Bronchial epithelial cell (primary cell): ENCODE results near the gene SUPT5H. TPM values are rescaled to one million over a fixed set of nuclear protein-coding genes. Genes with fewer than 3 reads are reported as not detected.

ENCODE experiments used
- DNase-seq: peaks from one replicate; pipeline ENCODE4 v3.0.0-alpha.2; 2010; ENCODE audit warnings: low read depth
- FAIRE-seq: peaks from 2 replicates; lab custom pipeline; 2011; peaks lifted over from hg19 to GRCh38; lab: Jason Lieb, UNC
- H3K27me3 ChIP-seq: 2 replicates; pipeline ENCODE4 v1.5.1; 2011; ENCODE audit warnings: low read length; ENCODE audit not compliant: control insufficient read depth, insufficient read depth
- H3K36me3 ChIP-seq: 2 replicates; pipeline ENCODE4 v1.5.1; 2011; ENCODE audit warnings: low read length; ENCODE audit not compliant: control insufficient read depth, insufficient read depth
- H3K4me3 ChIP-seq: 2 replicates; pipeline ENCODE4 v1.5.1; 2011; ENCODE audit warnings: mild to moderate bottlenecking, low read depth, low read length, control low read depth
- CTCF ChIP-seq: IDR thresholded peaks from 2 replicates; pipeline ENCODE4 v1.5.1; 2011; ENCODE audit warnings: mild to moderate bottlenecking, moderate library complexity, low read length, control low read depth, inconsistent platforms; ENCODE audit not compliant: insufficient read depth, severe bottlenecking
- total RNA-seq: library from RNA; depleted of rRNA; stranded (reverse); fragments of >200 nt; gene quantifications from 2 replicates; pipeline ENCODE4 v1.2.1, GENCODE V29; 2014

The SUPT5H gene
- total RNA-seq, 1 donor from 2014 or later = 41.9 TPM

DNA sequence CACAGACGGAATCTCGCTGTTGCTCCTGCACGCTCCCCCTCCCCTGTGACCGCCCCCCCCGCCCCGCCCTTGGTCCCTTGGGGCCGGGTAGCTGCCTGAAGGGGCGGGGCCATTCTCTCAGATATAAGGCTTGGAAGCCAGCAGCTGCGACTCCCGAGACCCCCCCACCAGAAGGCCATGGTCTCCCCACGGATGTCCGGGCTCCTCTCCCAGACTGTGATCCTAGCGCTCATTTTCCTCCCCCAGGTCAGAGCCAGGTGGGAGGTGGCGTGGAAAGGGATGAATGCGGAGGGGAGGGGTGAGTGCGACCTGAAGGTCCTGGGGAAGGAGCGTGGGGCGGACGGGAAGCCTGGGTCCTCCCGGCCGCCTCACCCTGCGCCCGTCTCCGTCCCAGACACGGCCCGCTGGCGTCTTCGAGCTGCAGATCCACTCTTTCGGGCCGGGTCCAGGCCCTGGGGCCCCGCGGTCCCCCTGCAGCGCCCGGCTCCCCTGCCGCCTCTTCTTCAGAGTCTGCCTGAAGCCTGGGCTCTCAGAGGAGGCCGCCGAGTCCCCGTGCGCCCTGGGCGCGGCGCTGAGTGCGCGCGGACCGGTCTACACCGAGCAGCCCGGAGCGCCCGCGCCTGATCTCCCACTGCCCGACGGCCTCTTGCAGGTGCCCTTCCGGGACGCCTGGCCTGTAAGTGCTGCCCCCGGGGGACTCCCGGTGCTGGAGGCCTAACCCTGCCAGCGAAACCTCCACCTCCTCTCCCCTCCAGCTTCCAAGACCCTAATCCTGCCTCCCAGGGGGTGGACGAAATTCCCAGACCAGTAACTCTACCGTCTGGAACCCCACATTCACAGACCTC, 53.6 kb downstream of the SUPT5H start, which contains the start of gene DLL3:
Gene DLL3, plus strand, starts transcription at position 150 of the 845 bp plus-strand sequence. Its CDS starts 28 bp downstream, at position 178.
- H3K27me3 ChIP-seq = peaks cover 5% of the 10 kb centered on the region
- H3K36me3 ChIP-seq = no peaks in the 10 kb centered on the region
- H3K4me3 ChIP-seq = no peak within 1 kb of the TSS
- TF ChIP-seq CTCF = no peak
- DNase-seq (no peak), FAIRE-seq (no peak)

DNA sequence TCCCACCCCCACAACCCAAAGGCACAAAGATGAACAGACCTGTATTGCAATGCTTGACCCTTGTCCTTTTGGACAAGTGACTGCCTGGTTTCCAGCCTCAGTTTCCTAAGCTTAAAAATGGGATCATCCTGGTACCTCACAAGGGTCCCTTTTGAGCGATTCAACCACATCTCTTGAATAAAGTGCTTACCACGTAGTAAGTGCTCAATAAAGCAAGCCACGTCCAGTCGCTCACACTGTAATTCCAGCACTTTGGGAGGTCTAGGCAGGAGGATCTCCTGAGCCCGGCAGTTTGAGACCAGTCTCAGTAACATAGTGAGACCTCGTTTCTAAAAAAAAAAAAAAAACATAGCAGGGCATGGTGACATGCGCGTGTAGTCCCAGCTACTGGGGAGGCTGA, 54.5 kb downstream of the SUPT5H start:
- DNase-seq (no peak), FAIRE-seq (no peak)

DNA sequence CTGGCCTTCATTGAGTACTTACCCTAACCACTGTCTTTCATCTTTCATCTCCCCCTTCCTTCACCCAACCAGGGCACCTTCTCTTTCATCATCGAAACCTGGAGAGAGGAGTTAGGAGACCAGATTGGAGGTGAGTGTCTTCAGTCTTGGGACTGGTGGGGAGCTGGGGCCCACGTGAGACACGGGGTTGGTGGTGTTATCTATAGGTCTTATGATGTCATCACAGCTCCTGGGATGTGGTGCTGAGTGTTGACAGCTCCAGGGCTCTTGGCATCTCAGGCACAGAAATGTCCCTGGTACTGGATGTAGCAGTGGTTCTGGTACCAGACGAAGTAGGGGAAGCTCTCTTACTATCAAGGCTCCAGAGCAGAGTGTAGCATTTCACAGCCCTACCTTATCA, 55.2 kb downstream of the SUPT5H start:
- FAIRE-seq (no peak), DNase-seq (no peak)
- TF ChIP-seq CTCF = no peak
- Histone ChIP-seq H3K27me3 (peaks cover 5% of the 10 kb centered on the region), H3K4me3 (no peak overlapping the region), H3K36me3 (no peaks in the 10 kb centered on the region)

More for the DNA sequence above, 54.5 kb downstream of the SUPT5H start:
- no peak for TF ChIP-seq CTCF
- H3K36me3 ChIP-seq = no peaks in the 10 kb centered on the region
- peaks cover 5% of the 10 kb centered on the region for H3K27me3 ChIP-seq
- H3K4me3 ChIP-seq = no peak overlapping the region

DNA sequence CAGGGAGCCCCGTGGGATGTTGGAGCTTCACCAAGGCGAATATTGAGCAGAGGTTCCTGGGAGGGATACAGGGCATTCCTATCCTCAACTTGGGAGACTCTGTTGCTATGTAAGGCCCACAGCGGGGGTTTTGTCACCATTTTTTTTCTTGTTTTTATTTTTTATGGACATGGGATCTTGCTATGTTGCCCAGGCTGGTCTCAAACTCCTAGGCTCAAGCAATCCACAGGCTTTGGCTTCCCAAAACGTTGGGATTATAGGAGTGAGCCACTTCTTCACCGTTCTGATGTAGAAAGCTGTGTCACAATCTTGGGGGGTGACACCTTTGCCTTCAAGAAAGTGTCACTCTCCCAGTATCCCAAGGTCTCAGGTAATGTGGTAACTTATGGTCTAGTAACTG, 56.0 kb downstream of the SUPT5H start:
- TF ChIP-seq CTCF = no peak
- H3K36me3 ChIP-seq = no peaks in the 10 kb centered on the region
- H3K4me3 ChIP-seq = no peak overlapping the region
- peaks cover 5% of the 10 kb centered on the region for H3K27me3 ChIP-seq
- DNase-seq = no peak
- FAIRE-seq = no peak

DNA sequence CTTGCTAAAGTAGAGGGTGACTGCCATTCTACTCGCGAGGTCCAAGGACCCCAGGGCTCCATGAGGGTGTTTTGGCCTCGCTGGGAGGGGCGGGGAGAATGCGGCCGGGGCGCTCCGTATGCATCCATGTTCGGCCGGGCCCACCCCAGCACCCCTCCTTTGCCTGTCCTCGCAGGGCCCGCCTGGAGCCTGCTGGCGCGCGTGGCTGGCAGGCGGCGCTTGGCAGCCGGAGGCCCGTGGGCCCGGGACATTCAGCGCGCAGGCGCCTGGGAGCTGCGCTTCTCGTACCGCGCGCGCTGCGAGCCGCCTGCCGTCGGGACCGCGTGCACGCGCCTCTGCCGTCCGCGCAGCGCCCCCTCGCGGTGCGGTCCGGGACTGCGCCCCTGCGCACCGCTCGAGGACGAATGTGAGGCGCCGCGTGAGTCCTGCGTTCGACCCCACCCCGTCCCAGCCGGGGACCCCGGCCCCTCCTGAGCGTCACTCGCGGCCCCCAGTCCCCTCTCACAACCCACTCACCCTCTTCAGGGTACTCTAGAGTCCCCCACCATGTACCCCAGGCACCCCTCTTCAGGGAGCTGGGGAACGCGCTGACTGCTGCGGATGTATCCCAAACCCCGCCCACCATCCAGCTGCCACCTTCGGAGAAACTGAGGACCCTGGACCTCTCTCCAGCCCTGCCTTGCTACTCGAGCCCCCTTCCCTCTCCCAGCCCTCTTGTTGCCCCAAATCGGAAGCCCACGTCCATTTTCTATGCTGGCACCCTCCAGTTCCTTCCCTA, 57.4 kb downstream of the SUPT5H start:
- DNase-seq (peak; percentile 29), FAIRE-seq (no peak)
- H3K36me3 ChIP-seq = no peaks in the 10 kb centered on the region
- H3K27me3 ChIP-seq = peaks cover 5% of the 10 kb centered on the region
- peak; percentile 79 for TF ChIP-seq CTCF
- H3K4me3 ChIP-seq = no peak overlapping the region
